A549 (cell line): ENCODE data around the gene ADORA1. TPM values are rescaled to one million over a fixed set of nuclear protein-coding genes. Genes with fewer than 3 reads are reported as not detected.

ENCODE experiments used
- ATAC-seq, 2 experiments: fragments of 200-7000 bp in 1 of 2; fragments of >200 bp in 1 of 2; cut with Nextera tagmentation in 1 of 2; cut with Tn5 transposase in 1 of 2; 3 replicates each; pipeline versions ENCODE4 v1.8.0 to v1.9.1; 2018 to 2020; ENCODE audit warnings: mild to moderate bottlenecking in 1 of 2, moderate library complexity in 1 of 2
- CTCF ChIA-PET: fragments of 300-600 bp; sonication (Branson Sonifier 250); formaldehyde crosslinking; extraction: SDS; loops from one replicate; lab custom pipeline; 2021; ENCODE audit warnings: antibody characterized with exemption, inconsistent platforms; lab: Yijun Ruan, JAX
- POLR2A ChIA-PET: fragments of 350-600 bp; formaldehyde crosslinking; extraction: SDS; loops from one replicate; lab custom pipeline; 2021; ENCODE audit warnings: antibody characterized with exemption, inconsistent platforms; lab: Yijun Ruan, JAX
- DNase-seq, 2 experiments: peaks; one replicate each; pipeline versions ENCODE4 v3.0.0 to v3.0.0-alpha.2; 2011 to 2016; ENCODE audit warnings: low read depth in 1 of 2, low spot score in 1 of 2
- FAIRE-seq: peaks from 2 replicates; lab custom pipeline; 2011; peaks lifted over from hg19 to GRCh38; lab: Jason Lieb, UNC
- H3K27ac ChIP-seq, 2 experiments: fragments of >200 bp; sonication (Bioruptor Twin); formaldehyde crosslinking; 3 replicates each; pipeline ENCODE4 v1.5.1; 2016 to 2017
- H3K4me1 ChIP-seq: fragments of >200 bp; sonication (Bioruptor Twin); formaldehyde crosslinking; 3 replicates; pipeline ENCODE4 v1.6.1; 2016
- H3K4me2 ChIP-seq: fragments of >200 bp; sonication (Bioruptor Twin); formaldehyde crosslinking; 3 replicates; pipeline ENCODE4 v1.6.1; 2016
- H3K4me3 ChIP-seq: fragments of >200 bp; sonication (Bioruptor Twin); formaldehyde crosslinking; 3 replicates; pipeline ENCODE4 v1.5.1; 2016
- H3K9me3 ChIP-seq: fragments of >200 bp; sonication (Bioruptor Twin); formaldehyde crosslinking; 3 replicates; pipeline ENCODE4 v1.6.1; 2016
- BHLHE40 ChIP-seq: IDR thresholded peaks from 2 replicates; pipeline ENCODE4 v1.6.1; 2012; ENCODE audit warnings: low read depth, low read length, inconsistent platforms
- CBX8 ChIP-seq: fragments of 200-600 bp; sonication (generic); IDR thresholded peaks from 2 replicates; pipeline ENCODE4 v1.6.1; 2016
- FOSB ChIP-seq: fragments of 250-450 bp; sonication (Bioruptor Pico); IDR thresholded peaks from 2 replicates; pipeline ENCODE4 v1.5.0; 2020; ENCODE audit warnings: mild to moderate bottlenecking, moderate library complexity
- FOXS1 ChIP-seq: fragments of 250-450 bp; sonication (Bioruptor Pico); IDR thresholded peaks from 2 replicates; pipeline ENCODE4 v1.5.0; 2020; ENCODE audit warnings: mild to moderate bottlenecking, moderate library complexity
- HDAC2 ChIP-seq: fragments of 200-600 bp; sonication (generic); IDR thresholded peaks from 2 replicates; pipeline ENCODE4 v1.6.1; 2016
- HOXA7 ChIP-seq: fragments of 250-450 bp; sonication (Bioruptor Pico); IDR thresholded peaks from 2 replicates; pipeline ENCODE4 v1.5.0; 2020; ENCODE audit warnings: mild to moderate bottlenecking, moderate library complexity
- HOXB13 ChIP-seq: fragments of 250-450 bp; sonication (Bioruptor Pico); IDR thresholded peaks from 2 replicates; pipeline ENCODE4 v1.5.0; 2020; ENCODE audit warnings: low read depth, mild to moderate bottlenecking, moderate library complexity
- JUN ChIP-seq, 2 experiments: fragments of >200 bp; sonication (Bioruptor Twin); formaldehyde crosslinking; IDR thresholded peaks; 2 replicates in 1 of 2; 3 replicates in 1 of 2; pipeline ENCODE4 v1.6.1; 2016 to 2017
- JUNB ChIP-seq: fragments of >200 bp; sonication (Bioruptor Twin); formaldehyde crosslinking; IDR thresholded peaks from 2 replicates; pipeline ENCODE4 v1.6.1; 2016
- KDM1A ChIP-seq: fragments of 200-600 bp; sonication (generic); IDR thresholded peaks from 2 replicates; pipeline ENCODE4 v1.6.1; 2016; ENCODE audit warnings: low read depth, mild to moderate bottlenecking
- MAX ChIP-seq: IDR thresholded peaks from 2 replicates; pipeline ENCODE4 v1.6.1; 2012
- NPAS2 ChIP-seq: fragments of 250-450 bp; sonication (Bioruptor Pico); IDR thresholded peaks from 2 replicates; pipeline ENCODE4 v1.8.0; 2022; ENCODE audit warnings: mild to moderate bottlenecking, moderate library complexity, borderline replicate concordance
- PBX3 ChIP-seq: IDR thresholded peaks from 2 replicates; pipeline ENCODE4 v1.6.1; 2012
- PHF8 ChIP-seq: fragments of 200-600 bp; sonication (generic); IDR thresholded peaks from 2 replicates; pipeline ENCODE4 v1.6.1; 2016; ENCODE audit warnings: low read depth, mild to moderate bottlenecking, antibody characterized with exemption, moderate library complexity, borderline replicate concordance
- REST ChIP-seq: fragments of 200-600 bp; sonication (generic); IDR thresholded peaks from 2 replicates; pipeline ENCODE4 v1.6.1; 2016; ENCODE audit warnings: antibody characterized with exemption, mild to moderate bottlenecking, moderate library complexity
- RNF2 ChIP-seq: fragments of 200-600 bp; sonication (generic); IDR thresholded peaks from 2 replicates; pipeline ENCODE4 v1.6.1; 2016; ENCODE audit warnings: low read depth, mild to moderate bottlenecking, antibody characterized with exemption, moderate library complexity, borderline replicate concordance
- SMC3 ChIP-seq: fragments of >200 bp; sonication (Bioruptor Twin); formaldehyde crosslinking; IDR thresholded peaks from 3 replicates; pipeline ENCODE4 v1.6.1; 2018; ENCODE audit warnings: inconsistent platforms
- SREBF2 ChIP-seq: fragments of 450-650 bp; IDR thresholded peaks from 2 replicates; pipeline ENCODE4 v1.6.1; 2014; ENCODE audit warnings: mild to moderate bottlenecking, moderate library complexity
- TP53 ChIP-seq: fragments of 250-450 bp; sonication (Bioruptor Pico); IDR thresholded peaks from 2 replicates; pipeline ENCODE4 v1.5.0; 2021; ENCODE audit warnings: mild to moderate bottlenecking, moderate library complexity
- ZSCAN20 ChIP-seq: fragments of 250-450 bp; sonication (Bioruptor Pico); IDR thresholded peaks from 2 replicates; pipeline ENCODE4 v1.8.0; 2022; ENCODE audit warnings: mild to moderate bottlenecking, moderate library complexity
- WGBS: methylation state at CpG from one replicate; pipeline ENCODE4 v1.1.6; 2017; ENCODE audit errors: missing lambda C conversion rate; 5-methylcytosine and 5-hydroxymethylcytosine counted together
- polyA plus RNA-seq, 4 experiments: library from polyadenylated mRNA; depleted of rRNA in 3 of 4; stranded (reverse); fragments of >200 nt; fragmentation: RNase III in 1 of 4; extraction: RNeasy Plus Mini Kit Qiagen cat#74134 plus additional on column Dnase treatment in 1 of 4; gene quantifications; 2 replicates in 3 of 4; 3 replicates in 1 of 4; pipeline ENCODE4 v1.2.3, GENCODE V29; 2011 to 2017

The ADORA1 gene
- polyA plus RNA-seq, 2 of the 4 experiments (the other 2 are of a cell fraction): 0.48 to 2.4 TPM

- Histone ChIP-seq H3K27ac (no peak overlapping the region), H3K4me2 (no peak overlapping the region), H3K9me3 (no peaks in the 10 kb centered on the region), H3K4me1 (peaks cover 26% of the 10 kb centered on the region; the same call in 1 of the 3 replicates), H3K4me3 (no peak overlapping the region)
- CTCF ChIA-PET: interaction anchor here (0.8 to 9.0 kb wide), 10 partner anchors 9 to 446 kb away, joined by 3 to 91 read pairs (median 5); no protein-coding TSS in a partner anchor
- POLR2A ChIA-PET: no interaction called here
- FAIRE-seq (no peak), ATAC-seq (no peak), DNase-seq (no peak)
- no peak for TF ChIP-seq BHLHE40
- no peak for TF ChIP-seq FOSB
- TF ChIP-seq SREBF2: no peak
- no peak for TF ChIP-seq ZSCAN20 (CRISPR knock-in tag)
- TF ChIP-seq MAX: no peak
- WGBS: 52% methylated on average over 7 of the region's 7 CpGs
Measured at GRCh38 chr1:203129501-203130231, 2.1 kb downstream of the ADORA1 start.

- CTCF ChIA-PET: interaction anchor here (0.5 to 9.0 kb wide), 10 partner anchors 8 to 530 kb away, joined by 3 to 91 read pairs (median 5); no protein-coding TSS in a partner anchor
- ATAC-seq (no peak), DNase-seq (no peak), FAIRE-seq (no peak)
- no peaks in the 10 kb centered on the region for H3K9me3 ChIP-seq
- 88% methylated on average over 3 of the region's 3 CpGs for WGBS
- H3K4me1 ChIP-seq: peaks cover 31% of the 10 kb centered on the region; the same call in 2 of the 3 replicates
- H3K4me3 ChIP-seq: no peak overlapping the region
- POLR2A ChIA-PET: no interaction called here
- H3K27ac ChIP-seq: no peak overlapping the region
- TF ChIP-seq NPAS2 (CRISPR knock-in tag) (no peak), FOSB (no peak), SREBF2 (no peak), KDM1A (no peak), HDAC2 (no peak), PBX3 (no peak), REST (no peak), PHF8 (no peak), JUN (IDR thresholded peaks at IDR 0.05) (no peak), JUNB (no peak), HOXA7 (no peak), SMC3 (no peak), HOXB13 (CRISPR knock-in tag) (no peak), RNF2 (no peak), CBX8 (no peak), MAX (no peak), FOXS1 (CRISPR knock-in tag) (no peak), TP53 (CRISPR knock-in tag) (no peak)
- H3K4me2 ChIP-seq: no peak overlapping the region
Measured at GRCh38 chr1:203130358-203130985, 2.9 kb downstream of the ADORA1 start.
